ENCODE results near the gene KCNT1.

KCNT1 gene

DNA sequence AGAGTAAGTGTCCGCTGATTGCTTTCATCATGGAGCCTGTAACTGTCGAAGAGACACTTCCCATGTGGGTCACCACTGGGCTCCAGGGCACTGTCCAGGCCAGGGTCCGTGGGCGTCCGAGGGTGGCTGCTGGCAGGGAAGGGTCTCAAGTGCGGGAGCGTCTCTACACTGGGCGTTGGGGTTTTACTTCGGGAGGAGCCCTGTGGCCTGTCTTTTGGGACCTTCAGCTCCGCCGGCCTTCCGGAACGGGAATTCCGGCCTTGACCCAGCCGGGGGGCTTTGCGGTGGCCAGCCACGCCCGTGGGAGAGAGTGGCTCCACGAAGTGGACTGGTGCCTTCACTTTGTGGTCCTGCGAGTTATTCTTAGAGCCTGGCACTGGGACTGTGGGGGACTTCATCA is 119.1 kb downstream of the KCNT1 start:
- no peak overlapping the region for H3K4me3 ChIP-seq (replicated peaks; ENCODE audit: low read depth, low read length)
- TF ChIP-seq, protein P1, sequence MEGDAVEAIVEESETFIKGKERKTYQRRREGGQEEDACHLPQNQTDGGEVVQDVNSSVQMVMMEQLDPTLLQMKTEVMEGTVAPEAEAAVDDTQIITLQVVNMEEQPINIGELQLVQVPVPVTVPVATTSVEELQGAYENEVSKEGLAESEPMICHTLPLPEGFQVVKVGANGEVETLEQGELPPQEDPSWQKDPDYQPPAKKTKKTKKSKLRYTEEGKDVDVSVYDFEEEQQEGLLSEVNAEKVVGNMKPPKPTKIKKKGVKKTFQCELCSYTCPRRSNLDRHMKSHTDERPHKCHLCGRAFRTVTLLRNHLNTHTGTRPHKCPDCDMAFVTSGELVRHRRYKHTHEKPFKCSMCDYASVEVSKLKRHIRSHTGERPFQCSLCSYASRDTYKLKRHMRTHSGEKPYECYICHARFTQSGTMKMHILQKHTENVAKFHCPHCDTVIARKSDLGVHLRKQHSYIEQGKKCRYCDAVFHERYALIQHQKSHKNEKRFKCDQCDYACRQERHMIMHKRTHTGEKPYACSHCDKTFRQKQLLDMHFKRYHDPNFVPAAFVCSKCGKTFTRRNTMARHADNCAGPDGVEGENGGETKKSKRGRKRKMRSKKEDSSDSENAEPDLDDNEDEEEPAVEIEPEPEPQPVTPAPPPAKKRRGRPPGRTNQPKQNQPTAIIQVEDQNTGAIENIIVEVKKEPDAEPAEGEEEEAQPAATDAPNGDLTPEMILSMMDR (IDR thresholded peaks at IDR 0.05; ENCODE audit: low read length, missing control alignments), result no peak
- DNase-seq (ENCODE audit: low read depth), result no peak

DNA sequence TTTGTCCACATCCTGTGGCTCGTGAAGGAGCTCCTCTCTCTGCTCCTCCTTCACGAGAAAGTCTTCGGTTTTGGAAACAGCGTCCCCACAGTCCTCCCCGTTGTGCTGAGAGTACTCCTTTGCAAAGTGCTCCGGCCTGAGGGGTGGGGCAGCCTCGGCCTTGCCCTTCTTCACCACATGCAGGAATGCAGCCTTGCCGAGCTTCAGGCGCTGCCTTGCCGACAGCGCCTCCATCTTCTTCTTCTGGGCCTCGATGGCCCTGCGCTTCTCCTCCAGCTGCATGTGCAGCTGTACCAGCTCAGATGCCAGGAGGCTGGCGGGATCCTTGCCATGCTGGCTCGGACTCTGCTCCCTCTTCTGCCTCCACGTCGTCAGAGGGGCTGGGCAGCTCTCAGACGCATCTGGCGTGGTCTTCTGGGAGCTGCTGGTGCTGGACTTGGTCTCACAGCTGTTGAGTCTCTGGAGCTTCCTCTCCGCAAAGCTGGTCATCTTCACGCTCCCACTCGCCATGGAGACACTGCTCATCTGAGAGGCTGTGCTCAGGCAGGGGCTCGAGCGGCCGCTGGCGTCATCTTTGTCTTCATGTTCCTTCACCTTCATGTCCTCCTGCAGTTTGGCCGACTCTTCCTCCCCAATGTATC is 119.9 kb downstream of the KCNT1 start:
- TF ChIP-seq, protein P1 (IDR thresholded peaks at IDR 0.05; ENCODE audit: low read length, missing control alignments), result no peak

DNA sequence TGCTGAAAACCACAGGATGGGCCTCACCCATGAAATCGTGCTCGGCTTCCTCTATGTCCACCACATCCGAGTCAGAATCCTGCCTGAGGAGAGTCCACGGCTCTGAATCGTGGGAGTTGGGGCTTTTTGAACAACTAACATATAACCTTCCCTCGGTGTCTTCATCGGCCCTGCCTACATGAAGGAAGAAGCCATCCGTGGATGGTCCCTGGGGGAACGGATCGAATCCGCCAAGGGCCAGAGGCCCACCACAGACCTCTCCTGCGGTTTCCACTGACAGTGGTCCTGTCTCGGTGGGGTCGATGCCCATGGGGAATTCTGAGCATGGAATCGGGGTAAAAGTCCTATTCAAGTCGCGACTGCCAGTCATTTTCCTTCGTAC is 120.4 kb downstream of the KCNT1 start:
- no peak for DNase-seq (ENCODE audit: low read depth)
- no peak overlapping the region for H3K4me3 ChIP-seq (replicated peaks; ENCODE audit: low read depth, low read length)
- TF ChIP-seq, protein P1 (IDR thresholded peaks at IDR 0.05; ENCODE audit: low read length, missing control alignments), result no peak

More for the DNA sequence above, 119.9 kb downstream of the KCNT1 start:
- no peak overlapping the region for H3K4me3 ChIP-seq (replicated peaks; ENCODE audit: low read depth, low read length)
- no peak for DNase-seq (ENCODE audit: low read depth)

DNA sequence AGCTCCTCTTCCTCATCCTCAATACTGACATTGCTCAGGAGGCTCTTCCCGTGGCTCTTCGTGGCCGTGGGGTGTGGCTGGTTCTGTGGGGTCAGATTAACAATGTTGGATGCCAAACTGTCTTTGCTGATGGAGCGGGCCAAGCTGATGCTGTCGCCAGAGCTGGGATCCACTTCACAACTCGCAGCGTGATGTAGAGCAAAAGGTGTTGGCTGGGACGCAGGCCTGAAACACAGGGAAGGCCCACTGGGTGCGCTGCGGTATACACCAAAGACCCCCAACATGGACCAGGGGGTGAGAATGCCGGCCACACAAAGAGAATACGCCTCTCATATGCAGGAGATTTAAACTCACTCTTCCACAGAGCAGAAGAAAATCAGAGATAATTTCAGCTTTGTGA is 121.1 kb downstream of the KCNT1 start:
- TF ChIP-seq, protein P1 (IDR thresholded peaks at IDR 0.05; ENCODE audit: low read length, missing control alignments), result no peak
- H3K4me3 ChIP-seq (replicated peaks; ENCODE audit: low read depth, low read length), result no peak overlapping the region
- no peak for DNase-seq (ENCODE audit: low read depth)

DNA sequence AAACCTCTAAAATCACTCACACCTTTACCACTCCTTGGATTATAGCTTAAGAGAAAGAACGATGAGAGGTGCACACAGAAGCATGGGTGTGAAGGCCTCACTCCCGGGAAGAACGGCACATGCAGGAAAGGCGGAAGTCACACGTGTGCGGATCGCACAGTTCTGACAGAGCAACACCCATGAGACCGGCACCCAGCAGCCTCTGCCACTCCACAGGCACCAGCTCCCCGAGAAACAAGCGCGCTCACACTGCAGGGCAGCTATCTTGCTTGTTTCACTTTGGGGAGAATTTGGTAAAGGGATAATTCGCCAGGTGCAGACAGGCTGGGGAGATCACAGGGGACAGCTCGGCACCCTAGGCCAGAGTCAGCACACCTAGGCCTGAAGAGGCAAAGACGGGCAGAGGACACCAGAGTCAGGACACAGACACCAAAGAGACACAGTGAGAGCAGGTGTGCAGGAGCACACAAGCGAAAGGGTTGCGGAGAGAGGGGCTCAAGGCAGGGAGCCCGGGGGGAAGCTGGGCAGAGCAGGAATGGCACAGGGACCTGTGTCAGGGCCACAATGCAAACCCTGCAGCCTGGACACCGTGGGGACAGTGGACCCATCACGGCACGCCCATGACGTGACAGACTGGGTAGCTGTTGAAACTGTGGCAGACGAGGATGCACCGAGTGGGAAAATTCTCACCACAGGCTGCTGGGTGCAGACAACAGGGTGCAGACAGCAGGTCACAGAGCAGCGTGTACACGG is 123.6 kb downstream of the KCNT1 start:
- no peak for DNase-seq (ENCODE audit: low read depth)

DNA sequence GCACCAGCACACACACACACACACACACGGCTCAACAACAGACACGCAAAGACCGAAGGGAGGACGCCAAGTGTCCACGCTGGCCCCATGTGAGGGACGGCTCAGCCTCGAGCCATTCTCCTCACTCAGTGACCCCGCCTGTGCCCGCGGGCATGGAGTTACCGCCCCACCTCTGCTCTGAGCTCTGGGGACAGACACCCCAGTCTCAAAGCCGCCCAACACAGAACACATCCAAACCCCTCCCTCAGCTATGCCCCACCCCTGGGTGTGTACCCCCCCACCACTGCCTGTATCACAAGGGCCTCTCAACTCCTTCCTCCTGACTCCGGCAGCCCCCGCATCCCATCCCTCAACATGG is 124.2 kb downstream of the KCNT1 start:
- TF ChIP-seq, protein P1 (IDR thresholded peaks at IDR 0.05; ENCODE audit: low read length, missing control alignments), result no peak
- H3K4me3 ChIP-seq (replicated peaks; ENCODE audit: low read depth, low read length), result no peak overlapping the region
- no peak for DNase-seq (ENCODE audit: low read depth)

More for the DNA sequence above, 123.6 kb downstream of the KCNT1 start:
- TF ChIP-seq, protein P1 (IDR thresholded peaks at IDR 0.05; ENCODE audit: low read length, missing control alignments), result no peak
- no peak overlapping the region for H3K4me3 ChIP-seq (replicated peaks; ENCODE audit: low read depth, low read length)
